SIG-M5 treated with dmso at 0.1 percent for 504 hours (cell line): ENCODE measurements around the gene PCNT.
A peak's percentile ranks its signal among the peaks of the same experiment; 100 is the strongest.
"Not testable (repeated sequence)": the region's sequence is repeated elsewhere in the genome, so short reads cannot be mapped to it uniquely, and the experiment has no call there.

Source experiments
- DNase-seq: peaks from one replicate; lab custom pipeline; 2025; ENCODE audit not compliant: unreplicated experiment; lab: John Stamatoyannopoulos, UW

Gene PCNT

DNA sequence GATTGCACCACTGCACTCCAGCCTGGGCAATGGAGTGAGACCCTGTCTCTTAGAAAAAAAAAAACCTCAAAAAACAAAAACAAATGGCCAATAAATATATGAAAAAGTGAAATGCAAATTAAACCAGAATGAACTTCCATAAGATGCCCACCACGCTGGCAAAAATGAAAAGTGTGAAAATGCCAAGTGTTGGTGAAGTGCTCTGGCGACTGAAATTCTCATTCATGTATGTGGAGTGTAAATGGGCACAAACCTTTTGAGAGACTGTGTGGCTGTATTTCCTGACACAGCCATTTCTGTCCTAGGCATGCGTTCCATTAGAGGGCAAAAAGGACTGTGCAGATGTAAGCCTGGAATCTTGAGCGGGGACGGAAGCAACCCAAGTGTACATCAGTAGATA, 19.5 kb upstream of the PCNT start:
- no peak for DNase-seq

DNA sequence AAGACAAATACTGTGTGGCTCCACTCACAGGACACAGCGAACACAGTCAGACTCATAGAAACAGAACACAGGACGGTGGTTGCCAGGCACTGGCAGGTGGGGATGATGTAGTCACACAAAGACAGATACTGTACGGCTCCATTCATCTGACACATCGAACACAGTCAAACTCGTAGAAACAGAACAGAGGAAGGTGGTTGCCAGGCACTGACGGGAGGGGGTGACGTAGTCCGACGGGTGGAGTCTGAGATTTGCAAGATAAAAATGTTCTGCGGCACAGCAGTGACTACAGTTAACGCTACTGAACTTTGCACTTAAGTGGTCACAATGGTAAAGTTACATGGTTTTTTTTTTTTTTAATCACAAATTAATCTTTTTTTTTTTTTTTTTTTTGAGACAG, 19.0 kb upstream of the PCNT start:
- no peak for DNase-seq

DNA sequence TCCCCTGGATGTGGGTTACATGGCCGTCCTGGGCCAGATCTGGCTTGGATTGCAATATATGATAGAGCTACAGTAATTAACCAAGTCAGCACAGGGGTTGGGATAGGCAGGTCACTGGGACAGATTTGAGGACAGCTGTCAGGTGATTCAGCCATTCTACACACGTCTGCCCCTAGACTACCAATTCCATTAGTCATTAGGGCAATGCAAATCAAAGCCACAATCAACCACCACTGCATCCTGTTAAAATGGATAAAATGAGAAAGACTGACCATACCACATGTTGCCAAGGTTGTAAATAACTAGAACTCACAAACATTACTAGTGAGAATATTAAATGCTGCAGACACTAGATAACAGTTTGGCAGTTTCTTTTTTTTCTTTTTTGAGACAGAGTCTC, 16.3 kb upstream of the PCNT start:
- no peak for DNase-seq

DNA sequence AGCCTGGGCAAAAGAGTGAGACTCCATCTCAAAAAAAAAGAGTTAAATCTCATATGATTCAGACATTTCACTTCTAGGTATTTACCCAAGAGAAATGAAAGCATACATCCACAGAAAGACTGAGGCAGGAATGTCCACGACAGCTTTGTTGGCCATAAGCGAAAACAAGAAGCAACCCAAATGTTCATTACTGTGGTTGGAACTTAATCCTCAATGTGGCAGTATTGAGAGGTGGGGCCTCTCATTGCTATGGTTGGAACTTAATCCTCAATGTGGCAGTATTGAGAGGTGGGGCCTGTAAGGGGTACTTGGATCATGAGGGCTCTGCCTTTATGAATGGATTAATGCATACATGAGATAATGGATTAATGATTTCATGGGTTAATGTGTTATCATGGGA, 15.5 kb upstream of the PCNT start:
- DNase-seq = no peak

DNA sequence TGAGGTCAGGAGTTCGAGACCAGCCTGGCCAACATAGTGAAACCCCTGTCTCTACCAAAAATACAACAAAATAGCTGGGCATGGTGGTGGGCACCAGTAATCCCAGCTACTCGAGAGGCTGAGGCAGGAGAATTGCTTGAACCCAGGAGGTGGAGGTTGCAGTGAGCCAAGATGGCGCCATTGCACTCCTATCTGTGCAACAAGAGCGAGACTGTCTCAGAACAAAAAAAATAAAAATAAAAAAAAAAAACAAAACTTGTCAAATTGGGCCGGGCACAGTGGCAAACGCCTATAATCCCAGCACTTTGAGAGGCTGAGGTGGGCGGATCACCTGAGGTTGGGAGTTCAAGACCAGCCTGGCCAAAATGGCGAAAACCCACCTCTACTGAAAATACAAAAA, 13.7 kb upstream of the PCNT start:
- not testable (repeated sequence) for DNase-seq

DNA sequence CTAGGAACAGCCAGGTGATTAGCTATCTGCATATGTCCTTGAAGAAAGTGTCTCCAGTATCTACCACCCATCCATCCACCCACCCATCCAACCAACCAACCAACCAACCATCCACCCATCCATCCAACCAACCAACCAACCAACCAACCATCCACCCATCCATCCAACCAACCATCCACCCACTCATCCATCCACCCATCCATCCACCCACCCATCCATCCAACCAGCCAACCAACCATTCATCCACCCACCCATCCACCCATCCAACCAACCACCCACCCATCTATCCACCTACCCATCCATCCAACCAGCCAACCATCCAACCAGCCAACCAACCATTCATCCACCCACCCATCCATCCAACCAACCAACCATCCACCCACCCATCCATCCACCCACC, 12.4 kb upstream of the PCNT start:
- DNase-seq = no peak

DNA sequence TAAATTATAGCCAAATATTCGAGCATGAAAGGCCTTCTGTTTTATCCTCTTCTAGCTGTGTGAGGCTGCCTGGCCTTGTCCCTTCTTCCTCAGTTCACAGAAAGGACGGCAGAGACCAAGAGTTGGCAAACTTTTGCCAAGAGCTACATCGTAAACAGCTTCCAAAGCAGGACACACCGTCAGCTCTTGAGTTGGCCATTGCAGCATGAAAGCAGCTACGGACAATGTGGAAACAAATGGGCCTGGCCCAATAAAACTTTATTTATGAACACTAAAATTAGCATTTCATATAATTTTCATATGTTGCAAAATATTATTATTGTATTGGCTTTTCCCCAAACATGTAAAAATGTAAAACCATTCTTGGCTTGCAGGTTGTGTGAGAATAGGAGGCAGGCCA, 11.0 kb upstream of the PCNT start:
- no peak for DNase-seq

DNA sequence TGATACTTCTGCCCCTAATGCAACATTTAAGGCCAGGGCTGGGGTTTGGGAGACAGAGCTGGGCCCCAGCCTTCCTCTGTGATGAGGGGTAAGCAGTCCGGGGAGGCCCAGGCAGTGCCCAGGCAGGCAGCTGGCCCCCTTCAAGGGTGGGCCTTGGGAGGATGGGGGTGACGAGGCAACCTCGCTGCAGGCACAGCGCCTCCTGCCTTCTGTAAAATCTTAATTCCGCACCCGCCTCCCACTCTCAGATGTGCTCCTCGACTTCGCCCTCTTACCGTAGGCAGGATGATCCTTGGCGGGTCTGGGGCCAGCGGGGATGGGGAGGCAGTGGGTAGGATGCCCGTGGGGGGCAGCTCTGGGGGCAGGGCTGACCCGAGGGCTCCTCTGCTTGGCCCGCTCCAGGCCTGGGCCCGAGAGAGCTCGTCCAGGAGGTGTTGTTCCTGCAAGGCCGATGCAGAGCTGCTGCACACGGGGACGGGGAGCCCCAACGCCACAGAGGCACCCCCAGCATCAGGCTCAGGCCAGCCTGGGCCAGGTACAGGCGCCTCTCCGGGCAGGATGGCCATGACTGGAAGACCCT, 9.4 kb upstream of the PCNT start:
- no peak for DNase-seq

DNA sequence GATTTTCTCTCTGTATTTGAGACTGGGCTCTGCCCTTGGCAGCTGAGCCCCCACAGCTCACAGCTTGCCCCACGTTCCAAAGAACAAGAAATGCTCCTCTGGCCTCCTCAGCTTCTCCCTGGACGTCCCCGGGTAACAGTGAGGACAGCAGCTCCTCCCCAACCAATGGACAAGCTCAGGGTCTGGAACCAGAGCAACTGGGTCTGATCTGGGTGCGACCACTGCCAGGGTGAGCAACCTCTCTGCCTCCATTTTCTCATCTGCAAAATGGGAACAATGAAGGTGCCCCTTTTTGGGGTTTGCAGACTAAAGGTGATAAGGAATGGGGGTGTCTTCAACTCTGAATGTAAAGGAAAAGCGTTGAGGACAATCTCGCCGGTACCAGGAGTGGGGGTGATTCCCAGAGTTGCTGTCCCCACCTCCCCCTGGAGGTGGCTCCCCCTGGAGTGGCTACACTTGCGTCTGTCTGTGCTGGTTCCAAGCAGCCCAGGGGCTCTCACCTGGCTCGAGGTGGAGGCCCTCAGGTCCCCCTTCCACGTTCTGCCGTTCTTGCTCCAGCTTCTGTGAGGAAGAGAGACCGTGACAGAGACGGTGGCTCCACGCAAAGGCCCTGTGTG, 7.1 kb upstream of the PCNT start:
- DNase-seq = no peak

DNA sequence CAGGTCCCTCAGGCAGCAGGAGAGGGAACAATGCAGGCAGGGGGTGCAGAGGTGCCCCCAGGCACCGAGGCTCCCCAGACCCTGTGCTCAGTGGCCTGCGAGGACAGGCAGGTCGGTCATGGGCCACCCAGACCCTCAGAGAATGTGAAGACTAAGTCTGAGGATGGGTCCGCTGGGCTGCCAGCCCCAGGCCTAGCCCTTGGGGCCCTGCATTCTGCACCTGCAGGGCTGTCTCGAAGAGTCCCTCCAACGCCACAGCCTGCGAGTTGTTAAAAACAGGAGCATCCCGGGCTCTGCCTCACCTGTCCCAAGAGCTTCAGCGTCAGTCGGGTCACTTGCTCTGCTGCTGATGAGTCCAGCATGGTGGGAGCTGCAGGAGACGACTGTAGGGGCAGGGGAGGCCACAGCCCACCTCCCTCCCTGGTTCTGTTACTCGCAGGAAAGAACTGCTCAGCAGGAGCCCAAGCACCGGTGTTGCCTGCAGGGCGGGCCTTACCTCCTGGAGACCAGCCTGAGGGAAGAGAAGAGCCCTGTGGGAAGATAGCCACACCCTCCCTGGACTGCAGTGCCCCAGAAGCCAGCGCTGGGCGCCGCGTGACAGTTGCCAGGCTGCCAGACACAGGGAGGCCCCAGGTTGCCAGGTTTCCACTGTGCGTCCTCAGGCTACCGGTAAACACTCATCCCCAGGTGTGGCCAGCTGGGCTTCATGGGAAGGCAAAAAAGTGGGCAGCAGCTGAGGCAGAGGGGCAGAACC, 6.1 kb upstream of the PCNT start:
- no peak for DNase-seq

DNA sequence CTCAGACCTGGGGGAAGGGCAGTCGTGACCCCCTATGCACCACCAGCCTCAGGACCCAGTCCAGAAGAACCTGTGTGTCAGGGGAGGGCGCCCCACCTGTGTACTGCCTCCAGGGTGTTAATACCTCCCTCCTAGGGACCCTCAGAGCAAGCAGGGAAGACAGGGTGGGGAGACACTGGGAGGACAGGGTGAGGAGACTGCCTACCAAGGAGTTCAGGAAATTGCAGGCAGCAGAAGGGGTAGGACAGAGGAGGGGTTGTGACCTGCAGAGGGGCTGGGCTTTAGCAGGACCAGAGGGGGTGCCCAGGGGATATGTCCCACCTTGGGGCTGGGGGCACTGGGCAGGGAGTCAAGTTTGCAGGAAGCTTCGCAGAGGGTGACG, 5.5 kb upstream of the PCNT start:
- DNase-seq = no peak

DNA sequence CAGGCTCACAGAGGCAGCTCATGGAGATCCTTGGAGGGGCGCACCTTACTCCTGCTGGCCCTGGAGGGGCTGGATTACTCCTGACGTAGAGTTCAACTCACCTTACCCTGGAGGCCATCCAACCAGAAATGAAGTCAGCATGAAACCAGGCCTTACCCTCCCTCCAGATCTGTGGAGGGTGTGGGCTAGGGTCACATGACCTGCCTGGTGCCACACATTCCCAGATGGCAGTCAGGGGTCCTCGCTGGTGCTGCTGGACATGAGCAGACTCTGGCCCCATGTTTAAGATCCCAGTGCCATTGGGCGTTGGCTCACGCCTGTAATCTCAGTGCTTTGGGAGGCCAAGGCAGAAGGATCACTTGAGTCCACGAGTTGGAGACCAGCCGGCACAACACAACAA, 4.8 kb upstream of the PCNT start:
- DNase-seq = no peak

DNA sequence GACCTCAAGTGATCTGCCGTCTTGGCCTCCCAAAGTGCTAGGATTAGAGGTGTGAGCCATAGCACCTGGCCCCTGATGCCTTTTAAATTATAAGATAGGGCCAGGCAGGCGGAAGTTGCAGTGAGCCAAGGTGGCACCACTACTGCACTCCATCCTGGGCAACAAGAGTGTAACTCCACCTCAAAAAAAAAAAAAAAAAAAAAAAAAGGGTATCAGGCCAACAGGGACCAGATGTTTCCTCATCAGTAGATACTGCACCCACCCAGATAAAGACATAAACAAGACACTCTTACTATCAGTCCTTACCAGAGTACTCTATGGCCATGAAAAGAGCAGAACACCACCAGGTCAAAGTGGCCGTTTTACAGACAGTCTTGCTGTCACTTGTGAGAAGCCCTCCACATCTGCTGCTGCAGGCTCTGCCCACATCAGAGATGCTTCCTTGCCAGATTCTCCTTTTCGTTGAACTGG, 3.6 kb upstream of the PCNT start:
- DNase-seq = no peak

DNA sequence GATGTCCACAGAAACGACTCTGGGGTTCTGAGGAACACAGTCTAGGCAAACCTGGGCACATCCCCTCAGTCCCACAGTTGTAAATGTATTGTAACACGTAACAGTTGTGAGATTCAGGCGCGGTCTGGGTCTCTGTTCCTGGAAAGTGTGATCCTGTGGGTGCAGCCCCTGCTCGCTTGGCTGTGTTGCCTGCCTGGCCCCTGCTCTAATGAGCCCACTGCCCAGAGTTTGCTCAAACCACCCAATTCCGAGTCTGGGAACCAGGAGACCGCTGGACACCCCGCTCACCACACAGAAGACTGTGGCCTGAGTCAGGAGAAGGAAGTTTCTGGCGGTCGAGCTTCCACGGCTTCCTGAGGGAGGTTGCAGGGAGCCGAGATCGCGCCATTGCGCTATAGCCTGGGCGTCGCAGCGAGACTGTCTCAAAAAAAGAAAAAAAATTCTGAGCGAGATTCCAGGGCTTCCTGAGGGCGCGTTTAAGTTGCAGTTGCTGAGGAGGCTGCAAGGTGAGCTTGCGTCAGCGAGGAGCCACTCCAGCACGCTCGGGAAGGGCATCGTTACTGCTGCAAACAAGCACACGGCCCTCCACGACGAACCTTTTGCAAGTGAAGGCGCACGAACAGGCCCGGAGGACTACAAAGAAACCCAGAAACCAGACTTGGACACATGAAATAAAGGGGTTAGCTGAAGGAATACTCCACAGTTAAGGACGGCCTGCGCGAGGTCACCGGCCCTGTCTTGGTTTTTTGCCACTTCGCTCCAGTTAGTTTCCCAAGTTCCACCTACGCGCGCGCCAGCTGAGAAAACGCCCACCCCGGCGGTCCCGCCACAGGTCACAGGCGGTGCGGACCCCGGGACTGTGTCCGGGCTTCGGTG, 1.4 kb upstream of the PCNT start:
- DNase-seq = no peak

DNA sequence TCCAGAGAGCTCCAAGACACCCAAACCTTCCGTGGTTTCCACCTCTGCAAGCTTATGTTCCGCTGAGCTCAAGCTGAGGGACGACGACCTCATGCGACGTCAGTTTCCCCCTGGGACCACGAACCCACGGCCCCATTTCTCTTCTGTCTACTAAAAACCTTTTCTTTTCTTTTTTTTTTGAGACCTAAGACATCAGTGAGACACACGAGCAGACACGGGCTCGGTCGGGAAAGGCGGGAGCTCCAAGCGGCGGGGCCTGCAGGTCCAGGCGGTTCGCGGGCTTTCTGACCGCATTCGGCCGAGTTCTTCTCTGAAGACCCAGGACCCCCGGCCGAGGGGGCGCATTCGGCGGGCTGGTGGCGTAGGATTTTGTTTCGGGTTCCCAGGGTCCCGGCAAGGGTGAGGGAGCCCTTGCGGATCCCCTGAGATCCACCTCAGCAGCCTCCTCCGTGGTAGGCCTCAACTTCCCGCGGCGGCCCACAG, 688 bp upstream of the PCNT start:
- no peak for DNase-seq

DNA sequence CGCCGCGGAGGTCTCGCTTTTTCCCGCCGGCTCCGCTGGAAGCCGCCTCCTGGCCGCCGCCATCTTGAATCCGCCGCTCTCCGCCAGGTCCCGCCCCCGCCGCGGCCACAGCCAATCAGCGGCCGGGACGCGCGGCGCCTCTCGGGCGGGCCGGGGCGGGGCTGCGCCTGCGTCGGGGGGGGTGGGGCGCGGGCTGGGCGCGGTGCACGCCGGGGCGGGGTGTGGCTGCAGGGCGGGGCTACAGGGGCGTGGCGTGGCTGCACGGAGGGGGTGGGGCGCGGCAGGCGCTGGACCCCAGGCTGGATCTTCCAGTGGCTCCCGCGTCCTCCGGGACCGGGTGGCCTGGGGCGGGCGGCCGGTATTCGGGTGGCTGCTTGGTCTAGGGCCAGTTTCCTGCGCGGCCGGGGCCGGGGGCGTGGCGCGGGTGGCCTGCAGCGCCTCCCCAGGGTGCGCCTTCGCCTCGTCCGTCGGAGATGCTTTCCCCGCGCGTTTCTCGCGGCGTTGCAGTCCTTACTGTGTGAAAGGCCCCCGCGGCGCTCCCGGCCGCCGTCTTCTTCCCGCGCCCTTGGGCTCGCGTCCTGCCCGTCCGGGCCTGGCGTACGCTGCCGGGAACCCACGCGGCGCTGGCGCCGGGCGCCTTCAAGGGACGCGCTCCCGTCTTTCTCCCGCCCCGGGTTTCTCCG, 575 bp downstream of the PCNT start:
- DNase-seq = peak; percentile 73

DNA sequence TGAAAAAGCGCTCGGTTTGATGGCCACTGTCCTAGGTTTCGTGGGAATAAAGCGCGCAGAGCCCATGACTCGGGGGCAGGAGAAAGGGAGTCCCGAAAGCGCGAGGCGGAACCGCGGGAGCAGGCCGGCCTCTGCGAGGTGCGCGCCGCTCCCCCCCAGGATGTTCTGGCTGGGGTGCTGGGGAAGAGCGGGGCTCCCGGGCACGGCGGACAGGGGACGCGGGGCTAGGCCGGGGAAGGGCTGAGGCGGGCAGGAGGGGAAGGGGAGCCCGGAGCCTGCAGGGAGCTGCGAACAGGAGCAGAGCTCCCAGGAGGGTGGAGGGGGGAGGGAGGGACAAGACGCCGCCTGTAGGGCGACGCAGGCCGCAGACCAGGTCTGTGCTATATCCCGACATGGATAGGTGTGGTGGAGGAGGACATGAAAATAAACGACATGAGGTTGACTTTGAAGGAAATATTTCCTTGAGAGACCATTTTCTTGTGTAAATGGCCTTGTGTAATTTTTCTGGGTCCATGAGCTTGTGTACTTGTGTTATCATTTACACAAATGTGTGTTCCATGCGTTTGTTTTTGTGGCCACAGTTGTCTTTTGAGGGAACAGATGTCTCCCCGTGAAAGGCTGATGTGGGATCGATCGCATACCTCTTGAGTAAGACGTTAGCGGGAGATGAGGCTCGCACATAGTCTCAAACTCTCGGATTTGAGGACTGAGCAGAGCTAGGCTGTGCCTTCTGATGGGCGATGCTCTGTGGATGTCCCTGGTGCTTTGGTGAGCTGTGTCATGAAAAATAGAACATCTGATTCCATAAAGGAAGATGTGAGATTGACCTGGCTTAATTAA, 1.3 kb downstream of the PCNT start:
- peak; percentile 47 for DNase-seq

DNA sequence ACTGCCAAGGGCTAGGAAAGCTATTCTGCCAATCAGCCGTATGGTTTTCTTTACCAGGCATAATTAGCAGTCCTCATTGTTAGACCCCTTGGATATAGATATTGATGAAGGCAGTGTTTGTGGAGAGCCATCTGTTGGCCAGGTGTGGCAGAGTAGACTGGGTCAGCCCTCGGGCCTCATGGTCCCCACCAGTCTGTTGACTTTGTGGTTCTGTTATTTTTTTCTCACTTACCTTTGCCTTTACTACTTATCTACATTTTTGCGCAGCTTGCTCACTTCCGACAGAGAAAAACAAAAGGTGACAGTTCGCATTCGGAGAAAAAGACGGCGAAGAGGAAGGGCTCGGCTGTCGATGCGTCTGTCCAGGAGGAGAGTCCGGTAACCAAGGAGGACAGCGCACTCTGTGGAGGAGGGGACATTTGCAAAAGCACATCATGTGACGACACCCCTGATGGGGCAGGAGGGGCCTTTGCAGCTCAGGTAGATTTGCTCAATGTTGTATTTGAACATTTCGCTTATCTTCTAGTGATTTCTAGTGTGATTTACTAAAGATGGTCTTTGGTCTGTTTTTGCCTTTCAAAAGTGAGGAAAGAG, 2.3 kb downstream of the PCNT start:
- no peak for DNase-seq

DNA sequence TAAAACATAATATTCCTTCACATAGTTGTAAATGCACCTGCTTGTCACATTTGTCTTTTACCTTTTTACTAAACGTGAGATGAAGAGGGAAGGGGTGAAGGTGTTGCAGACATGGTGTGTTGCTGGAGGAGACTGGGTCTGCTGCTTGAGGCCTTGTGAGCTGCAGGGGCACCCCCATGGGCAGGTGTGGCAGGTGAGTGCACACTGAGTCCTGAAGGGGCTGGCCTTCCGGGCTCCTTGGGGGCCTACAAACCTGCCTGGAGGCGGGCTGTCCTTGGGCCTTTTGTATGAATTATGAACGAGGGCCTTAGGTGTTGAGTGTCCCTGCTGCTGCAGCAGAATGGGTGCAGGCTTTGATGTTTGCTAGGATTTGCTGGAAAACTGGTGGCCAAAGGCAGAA, 3.8 kb downstream of the PCNT start:
- DNase-seq = no peak

DNA sequence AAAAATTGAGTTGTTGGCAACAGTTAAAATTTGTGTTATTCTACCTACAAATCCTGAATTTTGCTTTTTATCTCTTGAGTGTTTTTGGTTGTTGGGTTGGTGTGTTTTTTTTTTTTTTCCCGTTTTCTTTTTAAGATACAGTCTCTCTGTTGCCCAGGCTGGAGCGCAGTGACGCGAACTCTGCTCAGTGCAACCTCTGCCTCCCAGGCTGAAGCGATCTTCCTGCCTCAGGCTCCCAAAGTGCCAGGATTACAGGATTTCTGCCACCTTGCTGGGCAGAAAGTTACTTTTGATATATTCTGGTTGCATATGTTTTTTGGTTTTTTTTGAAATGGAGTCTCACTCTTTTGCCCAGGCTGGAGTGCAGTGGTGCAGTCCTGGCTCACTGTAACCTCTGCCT, 4.2 kb downstream of the PCNT start:
- no peak for DNase-seq
